ENCODE data around the gene KCNN3.

The KCNN3 gene

DNA sequence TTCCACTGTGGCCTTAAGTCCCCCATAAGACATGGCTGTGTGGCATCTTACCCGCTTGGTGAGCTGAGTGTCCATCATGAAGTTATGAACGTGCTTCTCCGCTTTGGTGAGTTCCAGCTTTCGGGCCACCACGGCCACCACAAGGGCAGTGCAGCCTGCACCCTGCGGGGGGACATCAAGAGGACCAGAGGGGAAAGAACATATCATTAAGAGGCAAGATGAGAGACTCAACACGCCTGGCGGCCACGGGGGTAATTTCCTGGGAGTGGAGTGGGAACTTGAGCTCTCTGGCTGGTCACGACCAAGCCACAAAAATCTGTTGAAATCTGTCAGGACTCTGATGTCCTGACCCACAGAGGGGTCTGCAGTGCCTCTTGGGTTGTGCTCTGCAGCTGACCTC, 144.2 kb downstream of the KCNN3 start:
- DNase-seq, result no peak

DNA sequence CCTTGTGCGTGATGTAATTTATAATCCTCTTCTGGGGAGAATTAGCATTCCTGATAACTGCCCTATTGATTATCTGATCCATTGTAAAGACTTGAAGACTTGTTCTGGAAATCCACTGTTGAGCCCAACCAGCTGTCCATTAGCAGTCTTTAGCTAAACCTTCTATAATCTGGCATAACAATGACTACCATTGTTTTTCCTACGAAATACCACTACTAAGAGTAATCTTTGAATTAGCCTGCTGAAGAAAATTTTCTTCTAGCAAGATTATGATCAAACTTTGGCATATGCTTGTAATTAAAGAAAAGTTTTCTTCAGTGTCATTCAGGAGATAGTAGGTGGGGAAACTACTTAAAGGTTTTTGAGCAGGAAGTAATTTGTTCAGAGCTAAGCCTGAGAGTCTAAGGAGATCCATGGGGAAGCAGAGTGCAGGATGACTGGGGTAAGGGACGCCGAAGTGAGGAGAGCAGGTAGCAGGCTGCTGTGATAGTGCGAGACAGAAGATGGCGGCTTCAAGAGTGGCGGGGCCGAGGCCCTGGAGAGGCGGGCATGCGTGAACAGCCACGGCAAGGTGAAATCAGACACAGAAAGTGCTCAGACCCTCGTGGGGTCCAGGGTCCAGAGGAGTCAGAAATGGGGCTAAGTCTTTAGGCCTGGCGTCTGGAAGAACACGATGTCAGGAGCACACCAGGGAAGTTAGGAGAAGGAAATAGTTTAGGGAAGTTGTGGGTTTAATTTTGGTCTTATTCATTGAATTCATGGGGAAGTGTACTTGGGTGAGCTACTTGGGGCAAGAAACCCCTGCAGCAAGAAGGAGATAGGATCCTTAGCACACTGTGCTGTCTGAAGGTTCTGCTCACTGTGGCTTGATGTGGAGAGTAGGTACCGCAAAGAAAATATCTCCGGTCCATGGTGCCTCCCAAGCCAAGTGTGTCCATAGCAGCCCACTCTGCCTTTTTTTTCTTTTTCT, 149.5 kb downstream of the KCNN3 start:
- no peak for DNase-seq

- DNase-seq, result no peak
Measured at GRCh38 chr1:154719586-154720327, 150.3 kb downstream of the KCNN3 start.

DNA sequence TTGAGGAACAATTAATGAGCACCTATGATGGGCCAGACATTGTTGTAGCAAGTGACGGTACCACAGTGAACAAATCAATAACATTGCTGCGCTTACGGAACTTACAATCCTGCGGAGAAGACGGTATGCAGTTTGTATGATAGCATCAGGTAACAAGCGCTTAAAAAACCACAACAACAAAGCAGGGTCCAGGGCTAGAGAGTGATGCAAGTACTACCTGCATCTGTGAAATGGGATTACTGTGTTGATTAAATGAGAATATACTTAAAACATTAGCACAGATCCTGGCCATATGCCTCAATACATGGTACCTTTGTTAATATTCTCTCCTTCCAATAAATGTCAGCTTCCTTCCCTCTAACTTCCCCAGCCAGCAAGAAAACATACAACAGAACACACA, 151.5 kb downstream of the KCNN3 start:
- no peak for DNase-seq

- DNase-seq, result no peak
Measured at GRCh38 chr1:154717528-154717924, 152.6 kb downstream of the KCNN3 start.

DNA sequence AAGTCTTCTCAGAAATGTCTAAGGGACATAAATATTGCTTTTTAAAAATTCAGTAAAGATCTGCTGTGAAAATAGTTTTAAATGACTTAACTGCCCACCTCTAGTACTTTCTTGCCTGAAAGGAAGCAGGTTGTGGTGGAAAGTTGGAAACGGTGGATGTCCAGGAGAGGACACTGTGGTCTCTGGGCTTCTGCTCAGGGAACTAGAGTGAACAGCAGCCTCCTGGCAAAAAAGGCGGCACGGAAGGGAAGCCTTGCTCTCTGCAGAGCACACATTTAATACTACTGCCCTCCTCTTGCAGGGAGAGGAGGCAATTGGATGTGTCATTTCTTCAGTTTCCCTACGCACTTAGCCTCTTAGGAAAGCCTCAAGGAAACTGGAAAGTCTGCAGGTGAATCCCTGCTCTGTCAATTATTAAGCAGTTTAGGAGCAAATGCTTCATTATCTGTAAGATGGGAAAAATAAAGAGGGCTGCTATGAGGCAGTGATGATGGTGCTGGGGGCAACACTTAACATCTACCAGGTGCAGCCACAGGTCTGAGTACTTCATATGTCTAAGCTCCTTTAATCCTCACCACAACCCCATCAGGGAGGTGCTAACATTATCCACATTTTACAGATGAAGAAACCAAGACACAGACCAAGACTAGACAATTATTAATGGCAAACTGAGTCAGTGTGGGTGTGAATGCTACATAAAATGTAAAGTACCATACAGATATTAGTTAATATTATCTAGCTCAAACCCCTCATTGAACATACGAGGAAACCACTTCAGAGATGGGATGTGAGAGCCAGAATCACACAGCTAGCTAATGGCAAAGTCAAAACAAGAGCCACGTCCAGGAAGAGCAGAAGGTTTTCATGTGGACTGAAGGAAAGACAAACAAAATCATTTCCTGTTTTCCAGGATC, 153.2 kb downstream of the KCNN3 start:
- DNase-seq, result no peak

DNA sequence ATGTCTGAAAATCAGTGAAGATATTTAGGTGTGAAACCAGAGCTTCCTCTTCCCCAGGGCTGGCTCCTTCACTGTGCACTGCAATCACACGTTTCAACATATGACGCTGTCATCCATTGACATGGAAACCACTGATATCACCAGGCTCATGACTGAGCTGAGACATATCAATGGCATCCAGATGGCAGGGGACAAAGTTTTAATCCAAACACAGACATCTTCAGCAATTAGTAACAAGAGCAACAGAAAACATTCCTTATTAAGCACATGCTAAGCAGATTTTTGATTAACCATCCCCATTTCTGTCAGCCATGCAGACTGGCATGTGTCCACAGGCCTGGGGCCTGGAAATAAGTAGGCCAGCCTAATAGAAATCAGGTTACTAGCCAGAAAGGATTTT, 154.1 kb downstream of the KCNN3 start:
- no peak for DNase-seq

DNA sequence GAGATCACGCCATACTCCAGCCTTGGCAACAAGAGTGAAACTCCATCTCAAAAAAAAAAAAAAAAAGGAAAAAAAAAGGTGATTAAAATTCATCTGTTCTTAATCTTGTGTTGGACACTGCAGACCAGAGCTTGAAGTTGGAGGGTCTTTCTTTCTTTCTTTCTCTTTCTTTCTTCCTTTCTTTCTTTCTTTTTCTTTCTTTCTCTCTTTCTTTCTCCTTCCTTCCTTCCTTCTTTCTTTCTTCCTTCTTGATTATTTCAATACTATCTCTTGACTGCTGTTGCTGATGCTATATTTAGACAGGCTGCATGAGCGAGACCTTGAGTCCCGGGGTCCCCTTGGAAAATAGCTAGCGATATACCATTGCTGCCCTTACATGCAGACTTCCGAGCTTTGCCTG, 154.7 kb downstream of the KCNN3 start:
- no peak for DNase-seq

DNA sequence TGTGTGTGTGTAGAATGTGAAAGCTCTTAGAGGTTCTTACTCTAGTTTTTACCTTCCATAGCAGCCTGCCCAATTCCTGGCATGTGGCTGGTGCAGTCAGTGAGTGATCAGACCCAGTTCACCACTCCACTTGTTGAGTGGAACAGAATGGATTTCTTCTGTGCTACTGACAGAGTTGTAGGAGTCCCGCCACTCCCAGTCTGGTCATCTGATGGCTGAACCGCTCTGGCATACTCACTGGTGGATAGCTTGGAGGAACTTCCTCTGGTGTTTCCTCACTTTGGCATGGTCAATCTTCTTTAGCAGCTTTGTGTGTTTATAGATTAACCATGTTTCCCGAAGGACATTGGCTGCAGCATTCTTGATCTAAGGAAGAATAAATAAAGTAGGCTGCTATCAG, 155.4 kb downstream of the KCNN3 start:
- no peak for DNase-seq

- no peak for DNase-seq
Measured at GRCh38 chr1:154714052-154714623, 155.9 kb downstream of the KCNN3 start.

GRCh38 chr1:154713005-154713404, 157.1 kb downstream of the KCNN3 start:
- no peak for DNase-seq

GRCh38 chr1:154712166-154712810, 157.8 kb downstream of the KCNN3 start:
- DNase-seq, result no peak

DNA sequence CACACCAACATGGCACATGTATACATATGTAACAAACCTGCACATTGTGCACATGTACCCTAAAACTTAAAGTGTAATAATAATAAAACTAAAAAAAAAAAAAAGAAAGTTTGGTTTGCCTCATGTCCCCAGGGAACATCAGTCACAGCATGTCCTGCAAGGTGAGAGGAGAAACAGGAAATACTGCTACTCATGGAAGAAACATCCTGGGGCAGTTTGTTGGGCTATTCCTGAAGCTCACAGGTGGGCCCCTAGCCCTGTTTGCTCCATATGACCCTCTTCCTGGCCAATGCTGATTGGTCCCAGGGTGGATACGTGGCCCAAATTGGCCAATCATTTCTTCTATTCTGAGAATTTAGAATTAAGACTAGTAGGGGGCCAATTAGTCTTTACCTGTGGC, 158.7 kb downstream of the KCNN3 start:
- no peak for DNase-seq

DNA sequence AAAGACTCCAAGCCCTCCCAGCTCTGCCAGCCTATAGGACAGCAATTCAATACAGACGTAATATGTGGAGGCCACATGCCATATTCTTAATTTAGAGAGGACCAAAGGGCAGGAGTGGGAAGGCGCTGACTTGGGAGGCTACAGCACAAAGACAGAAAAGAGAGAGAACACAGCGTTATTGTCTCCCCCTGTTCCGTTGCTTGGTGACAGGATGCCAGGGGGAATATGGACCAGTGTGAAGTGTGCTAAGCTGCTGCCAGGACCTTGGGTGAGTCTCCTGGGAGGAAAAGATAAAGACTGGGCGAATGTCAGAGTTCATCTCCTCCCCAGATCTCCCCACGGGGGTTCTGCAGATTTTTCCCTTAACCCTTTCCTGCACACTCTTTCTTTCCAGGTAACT, 160.0 kb downstream of the KCNN3 start:
- DNase-seq, result no peak

- DNase-seq, result no peak
Measured at GRCh38 chr1:154707901-154708463, 162.1 kb downstream of the KCNN3 start.

DNA sequence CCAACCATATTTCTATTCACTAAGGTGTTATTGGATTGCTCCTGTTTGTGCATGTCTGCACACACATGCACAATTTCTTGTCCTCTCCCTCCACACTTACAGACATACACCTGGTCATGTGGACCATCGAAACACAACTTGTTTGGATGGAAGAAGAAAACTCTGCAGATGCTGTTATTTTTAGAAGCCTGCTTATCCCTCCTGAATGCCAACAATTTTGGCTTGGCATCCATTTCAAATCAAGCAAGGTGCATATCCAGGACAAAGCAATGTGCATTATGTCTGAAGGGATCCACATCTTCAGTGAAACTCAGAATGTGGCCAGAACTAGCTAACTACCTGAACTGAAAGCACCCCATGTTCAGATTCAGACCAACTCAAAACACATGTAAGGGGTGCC, 163.2 kb downstream of the KCNN3 start:
- DNase-seq, result no peak

DNA sequence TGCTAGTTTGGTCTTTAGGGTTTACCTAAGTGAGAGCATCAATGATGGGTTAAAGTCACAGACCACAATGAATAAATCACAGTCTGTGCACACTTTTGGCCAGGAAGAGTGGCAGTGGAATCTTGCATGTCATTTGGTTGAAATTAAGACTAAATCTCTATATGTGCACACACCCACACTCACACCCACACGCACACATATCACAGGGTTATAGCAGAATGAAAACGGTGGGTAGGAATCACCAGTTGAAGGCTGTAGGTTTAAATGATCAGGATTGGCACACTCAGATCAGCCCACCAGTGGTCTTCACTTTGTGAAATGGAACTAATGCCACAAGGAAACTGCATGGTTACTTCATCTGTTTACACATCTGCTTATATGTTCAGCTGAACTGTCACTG, 164.5 kb downstream of the KCNN3 start:
- no peak for DNase-seq

- DNase-seq, result no peak
Measured at GRCh38 chr1:154703170-154703569, 166.9 kb downstream of the KCNN3 start.

DNA sequence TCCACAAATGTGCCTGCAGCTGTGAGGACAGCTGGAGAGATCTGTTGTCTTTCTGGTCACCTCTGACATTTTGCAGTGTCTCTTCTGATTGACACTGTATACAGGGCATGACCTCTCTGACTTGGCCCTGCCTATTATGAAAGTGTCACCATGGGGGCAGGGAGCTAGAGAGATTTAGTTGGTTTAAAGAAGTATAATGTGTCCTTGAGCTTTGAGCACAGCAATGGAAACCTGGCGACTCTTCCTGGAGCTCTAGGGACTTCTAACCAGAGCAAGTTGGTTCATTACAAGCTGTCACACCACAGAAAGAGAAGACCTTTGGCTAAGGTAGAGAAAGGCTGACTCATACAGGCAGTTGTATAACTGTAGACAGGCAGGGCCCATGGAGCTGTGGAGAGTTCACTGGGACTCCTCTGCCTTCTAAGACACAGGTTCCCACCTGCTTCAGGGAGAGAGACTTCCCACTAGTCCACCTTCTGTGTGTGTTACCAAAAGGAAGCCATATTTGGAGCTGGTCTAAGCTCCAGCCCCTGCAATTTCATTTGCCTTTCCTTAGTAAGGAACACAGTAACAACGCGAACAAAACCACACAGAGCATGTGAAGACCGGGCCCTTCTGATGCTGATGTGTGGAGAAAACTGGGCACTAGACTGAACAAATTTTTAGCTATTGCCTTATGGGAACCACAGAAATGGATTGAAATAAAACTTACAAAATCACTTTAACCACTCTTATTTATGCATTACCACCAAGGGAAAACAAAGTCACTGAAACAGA, 171.6 kb downstream of the KCNN3 start:
- no peak for DNase-seq

DNA sequence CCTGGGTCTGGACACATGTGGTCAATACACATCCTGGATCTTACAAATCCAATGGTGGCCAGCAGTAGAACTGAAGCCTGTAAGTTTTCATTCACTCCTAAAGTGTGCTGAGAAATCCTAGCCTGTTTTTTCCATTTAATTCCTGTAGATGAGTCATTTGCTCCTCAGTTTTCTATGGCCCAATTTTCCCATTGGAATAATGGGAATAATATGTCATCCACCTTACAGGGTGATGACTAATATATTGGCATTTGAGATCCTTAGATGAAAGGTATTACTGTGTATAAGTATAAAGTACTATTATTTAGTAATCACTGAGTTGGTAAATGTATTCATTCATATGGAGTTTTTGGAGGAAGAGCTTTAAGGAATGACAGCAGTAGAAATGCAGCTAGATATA, 172.4 kb downstream of the KCNN3 start:
- no peak for DNase-seq

- DNase-seq, result no peak
Measured at GRCh38 chr1:154696456-154696855, 173.6 kb downstream of the KCNN3 start.

Data from stimulated activated CD4-positive, alpha-beta T cell treated with anti-CD3 and anti-CD28 coated beads, Interleukin-12 subunit alpha, Interleukin-12 subunit beta, amount 100 ng/mL, for 4 hours (primary cell).